HEK293 (cell line): ENCODE measurements around the gene CCDC184.

Experiments used
- CTCF ChIA-PET: fragments of 350-600 bp; formaldehyde crosslinking; extraction: SDS; loops from one replicate; lab custom pipeline; 2021; ENCODE audit warnings: antibody characterized with exemption; lab: Yijun Ruan, JAX
- POLR2A ChIA-PET: fragments of 300-600 bp; formaldehyde crosslinking; extraction: SDS; loops from one replicate; lab custom pipeline; 2020; ENCODE audit warnings: antibody characterized with exemption, inconsistent platforms; lab: Yijun Ruan, JAX
- H3K27ac ChIP-seq: fragments of 200-500 bp; sonication (Bioruptor generic); 2 replicates; pipeline ENCODE4 v1.5.1; 2014; ENCODE audit warnings: low read depth, low read length, control low read depth, inconsistent platforms; ENCODE audit errors: extremely low read depth
- H3K36me3 ChIP-seq, 2 experiments: fragments of 200-500 bp in 1 of 2; sonication (Bioruptor generic) in 1 of 2; 1 replicate in 1 of 2; 2 replicates in 1 of 2; pipeline ENCODE4 v1.5.1; 2014 to 2017; ENCODE audit warnings: inconsistent platforms in 2 of 2, low read length in 2 of 2; ENCODE audit not compliant: control insufficient read depth in 2 of 2, insufficient read depth in 1 of 2
- H3K4me1 ChIP-seq: fragments of 200-500 bp; sonication (Bioruptor generic); 2 replicates; pipeline ENCODE4 v1.5.1; 2014; ENCODE audit warnings: mild to moderate bottlenecking, low read length, inconsistent platforms; ENCODE audit not compliant: control insufficient read depth, insufficient read depth
- H3K4me3 ChIP-seq: 2 replicates; pipeline ENCODE4 v1.5.1; 2011; ENCODE audit warnings: low read depth, mild to moderate bottlenecking, control low read depth, low read length, moderate library complexity
- H3K9me3 ChIP-seq: fragments of 200-500 bp; sonication (Bioruptor generic); 2 replicates; pipeline ENCODE4 v1.5.1; 2014; ENCODE audit warnings: low read depth, low read length, inconsistent platforms; ENCODE audit not compliant: control insufficient read depth, insufficient read depth
- BCL11A ChIP-seq: fragments of 450-650 bp; formaldehyde crosslinking; IDR thresholded peaks from 2 replicates; pipeline ENCODE4 v1.5.1; 2016; ENCODE audit warnings: low read depth, missing biosample characterization, missing genetic modification characterization
- BCL11B ChIP-seq: fragments of 450-650 bp; formaldehyde crosslinking; IDR thresholded peaks from 2 replicates; pipeline ENCODE4 v1.5.1; 2016; ENCODE audit warnings: low read depth, missing biosample characterization, missing genetic modification characterization
- MEIS1 ChIP-seq: sonication (generic); formaldehyde crosslinking; IDR thresholded peaks from 2 replicates; pipeline ENCODE4 v1.8.1; 2022; ENCODE audit warnings: missing genetic modification reagents, mild to moderate bottlenecking, borderline replicate concordance
- PBX3 ChIP-seq: sonication (generic); formaldehyde crosslinking; IDR thresholded peaks from 2 replicates; pipeline ENCODE4 v1.8.1; 2022; ENCODE audit warnings: mild to moderate bottlenecking, moderate library complexity, missing genetic modification reagents
- SALL2 ChIP-seq: fragments of 450-650 bp; formaldehyde crosslinking; IDR thresholded peaks from 2 replicates; pipeline ENCODE4 v1.5.0; 2017; ENCODE audit warnings: missing biosample characterization, mild to moderate bottlenecking, missing genetic modification characterization, borderline replicate concordance
- SETDB1 ChIP-seq: IDR thresholded peaks from one replicate; pipeline ENCODE4 v1.6.1; 2017; ENCODE audit warnings: mild to moderate bottlenecking, low read length, moderate library complexity, mixed read lengths; ENCODE audit not compliant: insufficient read length
- SP3 ChIP-seq: fragments of 450-650 bp; formaldehyde crosslinking; IDR thresholded peaks from 2 replicates; pipeline ENCODE4 v1.5.1; 2016; ENCODE audit warnings: missing biosample characterization, missing genetic modification characterization
- TRIM28 ChIP-seq: IDR thresholded peaks from 2 replicates; pipeline ENCODE4 v1.6.1; 2011; ENCODE audit warnings: low read length, control low read depth, borderline replicate concordance
- YY2 ChIP-seq: fragments of 450-650 bp; formaldehyde crosslinking; IDR thresholded peaks from 2 replicates; pipeline ENCODE4 v1.5.1; 2016; ENCODE audit warnings: missing biosample characterization, missing genetic modification characterization
- ZBTB8A ChIP-seq: fragments of 450-650 bp; formaldehyde crosslinking; IDR thresholded peaks from 2 replicates; pipeline ENCODE4 v1.5.1; 2016; ENCODE audit warnings: missing biosample characterization, missing genetic modification characterization
- ZFP69B ChIP-seq: fragments of 450-650 bp; formaldehyde crosslinking; IDR thresholded peaks from 2 replicates; pipeline ENCODE4 v1.5.1; 2016; ENCODE audit warnings: missing biosample characterization, missing genetic modification characterization
- ZIC2 ChIP-seq: fragments of 450-650 bp; formaldehyde crosslinking; IDR thresholded peaks from 2 replicates; pipeline ENCODE4 v1.5.1; 2016; ENCODE audit warnings: missing biosample characterization, missing genetic modification characterization
- ZNF10 ChIP-seq: fragments of 450-650 bp; formaldehyde crosslinking; IDR thresholded peaks from 2 replicates; pipeline ENCODE4 v1.5.1; 2017; ENCODE audit warnings: missing biosample characterization, missing genetic modification characterization
- ZNF114 ChIP-seq: fragments of 450-650 bp; formaldehyde crosslinking; IDR thresholded peaks from 2 replicates; pipeline ENCODE4 v1.5.0; 2017; ENCODE audit warnings: missing biosample characterization, missing genetic modification characterization
- ZNF138 ChIP-seq: fragments of 450-650 bp; formaldehyde crosslinking; IDR thresholded peaks from 2 replicates; pipeline ENCODE4 v1.5.1; 2016; ENCODE audit warnings: missing biosample characterization, missing genetic modification characterization, borderline replicate concordance
- ZNF157 ChIP-seq: fragments of 450-650 bp; formaldehyde crosslinking; IDR thresholded peaks from 2 replicates; pipeline ENCODE4 v1.5.1; 2016; ENCODE audit warnings: missing biosample characterization, missing genetic modification characterization
- ZNF16 ChIP-seq: fragments of 450-650 bp; formaldehyde crosslinking; IDR thresholded peaks from 2 replicates; pipeline ENCODE4 v1.5.1; 2016; ENCODE audit warnings: low read depth, missing biosample characterization, missing genetic modification characterization
- ZNF175 ChIP-seq: fragments of 450-650 bp; formaldehyde crosslinking; IDR thresholded peaks from 2 replicates; pipeline ENCODE4 v1.5.1; 2016; ENCODE audit warnings: missing biosample characterization, missing genetic modification characterization
- ZNF302 ChIP-seq: fragments of 450-650 bp; formaldehyde crosslinking; IDR thresholded peaks from 2 replicates; pipeline ENCODE4 v1.5.1; 2016; ENCODE audit warnings: missing biosample characterization, missing genetic modification characterization, low read depth
- ZNF311 ChIP-seq: fragments of 450-650 bp; formaldehyde crosslinking; IDR thresholded peaks from 2 replicates; pipeline ENCODE4 v1.5.1; 2017; ENCODE audit warnings: missing biosample characterization, missing genetic modification characterization, borderline replicate concordance
- ZNF391 ChIP-seq: fragments of 450-650 bp; formaldehyde crosslinking; IDR thresholded peaks from 2 replicates; pipeline ENCODE4 v1.5.1; 2016; ENCODE audit warnings: low read depth, missing biosample characterization, missing genetic modification characterization, borderline replicate concordance
- ZNF473 ChIP-seq: fragments of 450-650 bp; formaldehyde crosslinking; IDR thresholded peaks from 2 replicates; pipeline ENCODE4 v1.5.1; 2017; ENCODE audit warnings: missing biosample characterization, missing genetic modification characterization
- ZNF501 ChIP-seq: fragments of 450-650 bp; formaldehyde crosslinking; IDR thresholded peaks from 2 replicates; pipeline ENCODE4 v1.5.1; 2016; ENCODE audit warnings: missing biosample characterization, missing genetic modification characterization
- ZNF513 ChIP-seq: fragments of 450-650 bp; IDR thresholded peaks from 2 replicates; pipeline ENCODE4 v1.5.1; 2018; ENCODE audit warnings: missing biosample characterization, missing genetic modification characterization
- ZNF629 ChIP-seq: fragments of 450-650 bp; formaldehyde crosslinking; IDR thresholded peaks from 2 replicates; pipeline ENCODE4 v1.5.1; 2017; ENCODE audit warnings: missing biosample characterization, missing genetic modification characterization
- ZNF777 ChIP-seq: fragments of 450-650 bp; formaldehyde crosslinking; IDR thresholded peaks from 2 replicates; pipeline ENCODE4 v1.5.1; 2017; ENCODE audit warnings: missing biosample characterization, missing genetic modification characterization, borderline replicate concordance
- ZNF791 ChIP-seq: fragments of 450-650 bp; formaldehyde crosslinking; IDR thresholded peaks from 2 replicates; pipeline ENCODE4 v1.5.1; 2016; ENCODE audit warnings: missing biosample characterization, missing genetic modification characterization
- ZNF830 ChIP-seq: fragments of 450-650 bp; IDR thresholded peaks from 2 replicates; pipeline ENCODE4 v1.5.0; 2018; ENCODE audit warnings: missing biosample characterization, missing genetic modification characterization, low read depth, mild to moderate bottlenecking, moderate library complexity
- ZSCAN23 ChIP-seq: fragments of 450-650 bp; formaldehyde crosslinking; IDR thresholded peaks from 2 replicates; pipeline ENCODE4 v1.5.1; 2016; ENCODE audit warnings: missing biosample characterization, missing genetic modification characterization
- ZSCAN4 ChIP-seq: fragments of 450-650 bp; formaldehyde crosslinking; IDR thresholded peaks from 2 replicates; pipeline ENCODE4 v1.5.1; 2017; ENCODE audit warnings: missing biosample characterization, missing genetic modification characterization
- ZXDB ChIP-seq: fragments of 450-650 bp; formaldehyde crosslinking; IDR thresholded peaks from 2 replicates; pipeline ENCODE4 v1.5.1; 2016; ENCODE audit warnings: missing biosample characterization, missing genetic modification characterization
- TF ChIP-seq, protein P1 (sequence below): fragments of 450-650 bp; formaldehyde crosslinking; IDR thresholded peaks from 2 replicates; pipeline ENCODE4 v1.5.1; 2016; ENCODE audit warnings: missing biosample characterization, missing genetic modification characterization
- TF ChIP-seq, protein P2 (sequence below): fragments of 450-650 bp; formaldehyde crosslinking; IDR thresholded peaks from 2 replicates; pipeline ENCODE4 v1.5.1; 2017; ENCODE audit warnings: missing biosample characterization, missing genetic modification characterization

CCDC184 gene

DNA sequence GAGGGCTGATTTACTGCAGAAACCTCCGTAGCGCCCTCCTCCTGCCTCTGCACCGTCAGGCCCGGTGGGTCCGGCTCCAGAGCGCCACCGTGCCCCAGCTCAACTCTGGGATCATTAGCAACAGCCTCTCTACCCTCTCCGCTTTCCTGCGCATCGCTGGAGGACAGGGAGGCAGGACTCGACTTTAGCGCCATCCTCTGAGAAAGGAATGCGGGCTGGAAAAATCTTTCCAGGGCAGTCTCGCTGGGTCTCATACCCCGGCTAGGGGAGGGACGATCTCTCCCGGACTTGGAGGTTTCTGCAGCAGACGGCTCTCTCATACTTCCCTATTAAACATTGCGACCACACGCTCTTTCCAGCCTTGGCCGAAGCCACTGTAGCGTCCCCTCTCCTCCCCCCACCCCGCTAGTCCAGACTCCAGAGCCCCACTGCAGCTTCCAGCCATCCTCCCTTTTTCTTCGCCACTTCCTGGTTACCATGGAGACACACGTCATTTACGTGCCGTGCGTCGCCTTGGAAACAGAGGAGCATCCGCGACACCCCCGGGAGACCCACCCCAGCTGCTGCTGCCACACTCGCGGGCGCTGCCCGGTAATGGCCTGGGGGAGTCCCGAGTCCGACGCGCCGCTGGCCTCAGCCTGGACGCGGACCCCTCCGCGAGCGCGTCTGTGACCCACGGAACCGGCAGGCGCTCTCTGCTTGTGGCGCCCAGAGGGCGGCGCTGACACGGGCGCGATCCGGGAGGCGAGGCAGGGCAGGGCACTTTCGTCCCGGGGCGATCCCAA, at the start of gene CCDC184:
Gene CCDC184, plus strand, starts transcription at position 554 of the 785 bp plus-strand sequence. CDS start 479 bp downstream, outside the sequence.
- Histone ChIP-seq H3K4me3 (peak within 1 kb of the TSS; percentile 41), H3K27ac (no peak within 1 kb of the TSS), H3K4me1 (no peaks in the 10 kb centered on the region), H3K36me3 (no peaks in the 10 kb centered on the region), H3K9me3 (no peaks in the 10 kb centered on the region)
- ChIA-PET POLR2A (interaction anchor here (0.8 to 1.4 kb wide), 3 partner anchors 14 to 26 kb away, joined by 4 to 9 read pairs (median 5); partner anchors contain the start of gene ASB8), CTCF (interaction anchor here (0.5 to 1.6 kb wide), 13 partner anchors 12 to 473 kb away, joined by 3 to 6 read pairs (median 3); no protein-coding TSS in a partner anchor)
- TF ChIP-seq ZNF501 (tag by site-specific recombination) (no peak; the same call in 1 of the 2 replicates), ZNF138 (tag by site-specific recombination) (no peak), ZNF311 (tag by site-specific recombination) (no peak), BCL11A (tag by site-specific recombination) (no peak), YY2 (no peak), ZBTB8A (peak; percentile 94), ZNF791 (tag by site-specific recombination) (no peak), ZNF830 (tag by site-specific recombination) (no peak), ZNF473 (tag by site-specific recombination) (no peak), ZNF114 (tag by site-specific recombination) (no peak), PBX3 (CRISPR knock-in tag) (no peak), SALL2 (tag by site-specific recombination) (no peak), ZSCAN23 (tag by site-specific recombination) (no peak), MEIS1 (CRISPR knock-in tag) (no peak), BCL11B (tag by site-specific recombination) (no peak), ZNF16 (tag by site-specific recombination) (no peak), SP3 (tag by site-specific recombination) (peak; percentile 19; the same call in 1 of the 2 replicates), SETDB1 (no peak), ZSCAN4 (no peak), ZNF302 (tag by site-specific recombination) (no peak), TRIM28 (0 out of 2 replicates have a peak, but pooled peaks have one; percentile 27), ZNF629 (tag by site-specific recombination) (peak; percentile 64), ZIC2 (tag by site-specific recombination) (peak; percentile 53; the same call in 1 of the 2 replicates), ZNF777 (peak; percentile 78; the same call in 1 of the 2 replicates), ZNF157 (tag by site-specific recombination) (no peak), ZXDB (tag by site-specific recombination) (0 out of 2 replicates have a peak, but pooled peaks have one; percentile 49), ZNF175 (tag by site-specific recombination) (no peak), ZFP69B (peak; percentile 88), ZNF391 (no peak), ZNF513 (tag by site-specific recombination) (no peak), ZNF10 (tag by site-specific recombination) (no peak)
- TF ChIP-seq, protein P1, sequence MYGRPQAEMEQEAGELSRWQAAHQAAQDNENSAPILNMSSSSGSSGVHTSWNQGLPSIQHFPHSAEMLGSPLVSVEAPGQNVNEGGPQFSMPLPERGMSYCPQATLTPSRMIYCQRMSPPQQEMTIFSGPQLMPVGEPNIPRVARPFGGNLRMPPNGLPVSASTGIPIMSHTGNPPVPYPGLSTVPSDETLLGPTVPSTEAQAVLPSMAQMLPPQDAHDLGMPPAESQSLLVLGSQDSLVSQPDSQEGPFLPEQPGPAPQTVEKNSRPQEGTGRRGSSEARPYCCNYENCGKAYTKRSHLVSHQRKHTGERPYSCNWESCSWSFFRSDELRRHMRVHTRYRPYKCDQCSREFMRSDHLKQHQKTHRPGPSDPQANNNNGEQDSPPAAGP (tag by site-specific recombination): 0 out of 2 replicates have a peak, but pooled peaks have one; percentile 49
- TF ChIP-seq, protein P2, sequence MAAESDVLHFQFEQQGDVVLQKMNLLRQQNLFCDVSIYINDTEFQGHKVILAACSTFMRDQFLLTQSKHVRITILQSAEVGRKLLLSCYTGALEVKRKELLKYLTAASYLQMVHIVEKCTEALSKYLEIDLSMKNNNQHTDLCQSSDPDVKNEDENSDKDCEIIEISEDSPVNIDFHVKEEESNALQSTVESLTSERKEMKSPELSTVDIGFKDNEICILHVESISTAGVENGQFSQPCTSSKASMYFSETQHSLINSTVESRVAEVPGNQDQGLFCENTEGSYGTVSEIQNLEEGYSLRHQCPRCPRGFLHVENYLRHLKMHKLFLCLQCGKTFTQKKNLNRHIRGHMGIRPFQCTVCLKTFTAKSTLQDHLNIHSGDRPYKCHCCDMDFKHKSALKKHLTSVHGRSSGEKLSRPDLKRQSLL (tag by site-specific recombination): 0 out of 2 replicates have a peak, but pooled peaks have one; percentile 12
